Neural progenitor cell (in vitro differentiated cells): Measurements from ENCODE around the gene FCRLA. TPM values are rescaled to one million over a fixed set of nuclear protein-coding genes. Genes with fewer than 3 reads are reported as not detected.

Experiments used
- DNase-seq: peaks from one replicate; pipeline ENCODE4 v3.0.0-alpha.2; 2016; ENCODE audit warnings: low spot score
- H2AFZ ChIP-seq: fragments of 200-600 bp; sonication (generic); replicated peaks from 2 replicates; pipeline ENCODE4 v1.6.1; 2016; ENCODE audit warnings: antibody characterized with exemption
- H3F3A ChIP-seq: fragments of 200-600 bp; sonication (generic); 2 replicates; pipeline ENCODE4 v1.6.1; 2016; ENCODE audit warnings: antibody characterized with exemption, low read depth
- H3K27ac ChIP-seq: fragments of 200-600 bp; sonication (generic); 2 replicates; pipeline ENCODE4 v1.5.1; 2016; ENCODE audit warnings: mild to moderate bottlenecking
- H3K27me3 ChIP-seq: fragments of 200-600 bp; sonication (generic); 2 replicates; pipeline ENCODE4 v1.6.1; 2016; ENCODE audit warnings: mild to moderate bottlenecking, moderate library complexity
- H3K36me3 ChIP-seq: fragments of 200-600 bp; sonication (generic); 2 replicates; pipeline ENCODE4 v1.5.1; 2016
- H3K4me1 ChIP-seq: fragments of 200-600 bp; sonication (generic); 2 replicates; pipeline ENCODE4 v1.6.1; 2016; ENCODE audit warnings: mixed run types
- H3K4me2 ChIP-seq: fragments of 200-600 bp; sonication (generic); 2 replicates; pipeline ENCODE4 v1.6.1; 2016
- H3K4me3 ChIP-seq: fragments of 200-600 bp; sonication (generic); 2 replicates; pipeline ENCODE4 v1.5.1; 2016
- H3K79me2 ChIP-seq: fragments of 200-600 bp; sonication (generic); 2 replicates; pipeline ENCODE4 v1.6.1; 2016; ENCODE audit warnings: low read depth
- H3K9ac ChIP-seq: fragments of 200-600 bp; sonication (generic); 2 replicates; pipeline ENCODE4 v1.6.1; 2016
- H3K9me3 ChIP-seq: fragments of 200-600 bp; sonication (generic); 2 replicates; pipeline ENCODE4 v1.5.1; 2016; ENCODE audit warnings: low read depth
- H4K20me1 ChIP-seq: fragments of 200-600 bp; sonication (generic); 2 replicates; pipeline ENCODE4 v1.6.1; 2016; ENCODE audit warnings: low read depth
- H3K27ac Mint-ChIP-seq: 3 replicates; pipeline ENCODE4 v1.8.0; 2021; ENCODE audit warnings: mixed read lengths
- H3K27me3 Mint-ChIP-seq: 2 replicates; pipeline ENCODE4 v1.8.0; 2022; ENCODE audit warnings: low read depth, mild to moderate bottlenecking, inconsistent platforms, moderate library complexity, mixed read lengths; ENCODE audit not compliant: insufficient read depth
- H3K36me3 Mint-ChIP-seq: 3 replicates; pipeline ENCODE4 v1.8.0; 2021; ENCODE audit warnings: mixed read lengths
- H3K4me1 Mint-ChIP-seq: 3 replicates; pipeline ENCODE4 v1.8.0; 2021; ENCODE audit warnings: mixed read lengths
- H3K4me3 Mint-ChIP-seq: 3 replicates; pipeline ENCODE4 v1.8.0; 2021; ENCODE audit warnings: mild to moderate bottlenecking, moderate library complexity, mixed read lengths
- H3K9me3 Mint-ChIP-seq: 3 replicates; pipeline ENCODE4 v1.8.0; 2020; ENCODE audit warnings: mixed read lengths
- EZH2 ChIP-seq: fragments of 200-600 bp; sonication (generic); IDR thresholded peaks from 2 replicates; pipeline ENCODE4 v1.6.1; 2017; ENCODE audit warnings: antibody characterized with exemption, mild to moderate bottlenecking, moderate library complexity
- EZH2phosphoT487 ChIP-seq: fragments of 200-600 bp; sonication (generic); IDR thresholded peaks from 2 replicates; pipeline ENCODE4 v1.6.1; 2017; ENCODE audit warnings: antibody characterized with exemption
- total RNA-seq: library from RNA; depleted of rRNA; stranded (reverse); fragments of >200 nt; gene quantifications from 2 replicates; pipeline ENCODE4 v1.2.3, GENCODE V29; 2015; ENCODE audit warnings: low replicate concordance
- TF ChIP-seq, protein P1 (sequence below): fragments of 200-600 bp; sonication (generic); IDR thresholded peaks from 2 replicates; pipeline ENCODE4 v1.5.1; 2017; ENCODE audit warnings: antibody characterized with exemption, mild to moderate bottlenecking

Gene FCRLA
- total RNA-seq, 1 donor from 2014 or later: not detected

DNA sequence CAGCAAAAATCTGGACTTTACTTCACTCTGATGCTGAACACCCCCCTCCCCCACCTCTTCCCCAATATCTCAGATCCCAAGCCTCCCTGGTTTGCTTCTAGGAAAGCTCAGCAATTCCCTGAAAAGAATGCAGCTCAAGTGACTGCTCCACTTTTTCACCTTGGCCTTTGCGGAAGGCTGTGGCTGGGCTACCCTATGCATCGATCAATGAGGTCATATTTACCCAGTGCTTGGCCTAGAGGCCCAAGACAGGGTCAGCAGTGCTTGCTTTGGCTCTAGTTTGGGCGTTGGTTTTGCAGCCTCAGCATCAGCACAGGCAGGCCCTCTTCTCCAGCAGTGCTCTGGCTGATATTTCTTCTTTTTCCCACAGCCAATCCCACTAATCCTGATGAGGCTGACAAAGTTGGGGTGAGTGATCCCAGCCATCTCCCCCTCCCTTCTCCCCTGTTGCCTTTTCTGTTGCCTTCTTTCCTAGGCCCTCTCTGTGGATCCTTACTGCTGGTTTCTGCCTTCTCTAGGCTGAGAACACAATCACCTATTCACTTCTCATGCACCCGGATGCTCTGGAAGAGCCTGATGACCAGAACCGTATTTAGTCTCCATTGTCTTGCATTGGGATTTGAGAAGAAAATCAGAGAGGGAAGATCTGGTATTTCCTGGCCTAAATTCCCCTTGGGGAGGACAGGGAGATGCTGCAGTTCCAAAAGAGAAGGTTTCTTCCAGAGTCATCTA, 29.9 kb upstream of the FCRLA start:
- no peaks in the 10 kb centered on the region for H3K36me3 Mint-ChIP-seq
- Histone ChIP-seq H3F3A (no peaks in the 10 kb centered on the region), H3K4me1 (no peaks in the 10 kb centered on the region), H3K9me3 (no peaks in the 10 kb centered on the region), H3K27ac (no peak overlapping the region), H4K20me1 (no peaks in the 10 kb centered on the region), H3K9ac (no peak overlapping the region), H3K4me3 (no peak overlapping the region), H3K4me2 (no peak overlapping the region), H2AFZ (no peak overlapping the region), H3K79me2 (no peaks in the 10 kb centered on the region), H3K27me3 (peaks cover 7% of the 10 kb centered on the region), H3K36me3 (no peaks in the 10 kb centered on the region)
- no peak for DNase-seq
- no peak overlapping the region for H3K4me3 Mint-ChIP-seq
- H3K27me3 Mint-ChIP-seq: peaks cover 3% of the 10 kb centered on the region
- H3K9me3 Mint-ChIP-seq: no peaks in the 10 kb centered on the region
- H3K4me1 Mint-ChIP-seq: no peaks in the 10 kb centered on the region
- H3K27ac Mint-ChIP-seq: no peak overlapping the region
- TF ChIP-seq EZH2: no peak
- TF ChIP-seq, protein P1, sequence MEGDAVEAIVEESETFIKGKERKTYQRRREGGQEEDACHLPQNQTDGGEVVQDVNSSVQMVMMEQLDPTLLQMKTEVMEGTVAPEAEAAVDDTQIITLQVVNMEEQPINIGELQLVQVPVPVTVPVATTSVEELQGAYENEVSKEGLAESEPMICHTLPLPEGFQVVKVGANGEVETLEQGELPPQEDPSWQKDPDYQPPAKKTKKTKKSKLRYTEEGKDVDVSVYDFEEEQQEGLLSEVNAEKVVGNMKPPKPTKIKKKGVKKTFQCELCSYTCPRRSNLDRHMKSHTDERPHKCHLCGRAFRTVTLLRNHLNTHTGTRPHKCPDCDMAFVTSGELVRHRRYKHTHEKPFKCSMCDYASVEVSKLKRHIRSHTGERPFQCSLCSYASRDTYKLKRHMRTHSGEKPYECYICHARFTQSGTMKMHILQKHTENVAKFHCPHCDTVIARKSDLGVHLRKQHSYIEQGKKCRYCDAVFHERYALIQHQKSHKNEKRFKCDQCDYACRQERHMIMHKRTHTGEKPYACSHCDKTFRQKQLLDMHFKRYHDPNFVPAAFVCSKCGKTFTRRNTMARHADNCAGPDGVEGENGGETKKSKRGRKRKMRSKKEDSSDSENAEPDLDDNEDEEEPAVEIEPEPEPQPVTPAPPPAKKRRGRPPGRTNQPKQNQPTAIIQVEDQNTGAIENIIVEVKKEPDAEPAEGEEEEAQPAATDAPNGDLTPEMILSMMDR: no peak
- TF ChIP-seq EZH2phosphoT487: no peak

DNA sequence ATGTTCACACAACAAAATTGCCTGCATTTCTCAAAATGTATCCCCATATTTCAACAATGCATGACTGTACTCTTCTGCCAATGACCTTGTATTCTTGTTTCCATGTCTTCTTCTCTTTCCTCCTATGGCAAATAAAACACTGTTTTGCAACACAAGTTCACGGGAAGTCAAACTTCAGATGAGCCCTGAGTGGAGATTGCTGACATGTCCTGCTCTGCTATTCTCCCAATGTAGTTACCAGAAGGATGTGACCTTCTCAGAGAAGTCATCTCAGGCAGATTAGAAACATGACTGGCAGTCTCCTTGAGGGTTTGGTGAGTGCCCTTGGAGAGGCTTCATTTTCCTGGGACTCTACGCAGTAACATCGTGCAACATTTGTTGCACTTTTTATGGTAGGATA, 28.5 kb upstream of the FCRLA start:
- H3K4me2 ChIP-seq: no peak overlapping the region
- H4K20me1 ChIP-seq: no peaks in the 10 kb centered on the region
- no peaks in the 10 kb centered on the region for H3K4me1 ChIP-seq
- H3K27ac ChIP-seq: no peak overlapping the region
- H3K9me3 ChIP-seq: no peaks in the 10 kb centered on the region
- no peaks in the 10 kb centered on the region for H3K9me3 Mint-ChIP-seq
- no peak for DNase-seq
- H3K27me3 Mint-ChIP-seq: peaks cover 3% of the 10 kb centered on the region
- no peak overlapping the region for H3K9ac ChIP-seq
- TF ChIP-seq EZH2phosphoT487 (no peak), EZH2 (no peak)
- TF ChIP-seq, protein P1: no peak
- no peaks in the 10 kb centered on the region for H3K4me1 Mint-ChIP-seq
- no peaks in the 10 kb centered on the region for H3K36me3 Mint-ChIP-seq
- H3K4me3 Mint-ChIP-seq: no peak overlapping the region
- H3K4me3 ChIP-seq: no peak overlapping the region
- H3K79me2 ChIP-seq: no peaks in the 10 kb centered on the region
- H3K27ac Mint-ChIP-seq: no peak overlapping the region
- H2AFZ ChIP-seq: no peak overlapping the region
- H3K27me3 ChIP-seq: peaks cover 20% of the 10 kb centered on the region
- no peaks in the 10 kb centered on the region for H3F3A ChIP-seq
- H3K36me3 ChIP-seq: no peaks in the 10 kb centered on the region

DNA sequence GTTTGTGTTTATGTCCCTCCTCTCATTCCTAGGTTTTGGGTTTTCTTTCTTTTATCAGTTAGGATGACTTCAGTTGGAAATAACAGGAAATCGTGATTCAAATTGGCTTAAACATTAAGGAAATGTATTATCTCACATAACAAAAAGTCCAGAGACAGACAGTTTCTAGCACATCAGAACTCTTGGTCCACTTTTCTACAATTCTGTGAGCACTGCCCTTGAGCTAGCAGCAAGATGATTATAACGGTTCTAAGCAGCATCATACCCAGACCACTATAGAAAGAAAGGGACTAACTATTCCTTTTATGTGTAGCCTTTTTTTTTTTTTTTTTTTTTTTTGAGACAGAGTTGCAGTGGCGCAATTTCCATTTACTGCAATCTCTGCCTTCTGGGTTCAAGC, 25.1 kb upstream of the FCRLA start:
- Histone ChIP-seq H3K9ac (no peak overlapping the region), H3K36me3 (no peaks in the 10 kb centered on the region), H4K20me1 (no peaks in the 10 kb centered on the region), H3K4me1 (no peaks in the 10 kb centered on the region), H2AFZ (no peak overlapping the region), H3K4me2 (no peak overlapping the region), H3K79me2 (no peaks in the 10 kb centered on the region), H3K27me3 (peaks cover 27% of the 10 kb centered on the region), H3F3A (no peaks in the 10 kb centered on the region), H3K9me3 (no peaks in the 10 kb centered on the region), H3K4me3 (no peak overlapping the region), H3K27ac (no peak overlapping the region)
- DNase-seq: no peak
- no peak overlapping the region for H3K4me3 Mint-ChIP-seq
- peaks cover 3% of the 10 kb centered on the region for H3K27me3 Mint-ChIP-seq
- H3K9me3 Mint-ChIP-seq: no peaks in the 10 kb centered on the region
- no peak for TF ChIP-seq EZH2phosphoT487
- TF ChIP-seq EZH2: no peak
- TF ChIP-seq, protein P1: no peak
- no peaks in the 10 kb centered on the region for H3K36me3 Mint-ChIP-seq
- no peak overlapping the region for H3K27ac Mint-ChIP-seq
- H3K4me1 Mint-ChIP-seq: no peaks in the 10 kb centered on the region
